Measurements from ENCODE around the gene KCND2.

The KCND2 gene

GRCh38 chr7:120431016-120431415 lies 158.0 kb downstream of the KCND2 start:
- Histone ChIP-seq H2BK12ac (ENCODE audit: low read length) (no peak overlapping the region), H3K14ac (ENCODE audit: low read length) (no peak overlapping the region), H3K4me3 (ENCODE audit: low read length in 2 of 2) (no peak overlapping the region), H2BK15ac (ENCODE audit: low read length) (no peak overlapping the region), H2BK5ac (ENCODE audit: low read length) (no peak overlapping the region), H4K91ac (ENCODE audit: low read depth, low read length, poor library complexity) (no peak overlapping the region), H3K18ac (ENCODE audit: low read length) (no peak overlapping the region), H3K4me1 (ENCODE audit: control insufficient read depth in 2 of 2, insufficient read depth in 1 of 2, low read depth in 1 of 2, low read length in 2 of 2) (no peaks in the 10 kb centered on the region), H3K27ac (replicated peaks; ENCODE audit: low read length) (no peak overlapping the region), H3K4ac (ENCODE audit: low read length) (no peak overlapping the region), H2AK5ac (ENCODE audit: low read depth, low read length) (no peak overlapping the region), H3K23ac (ENCODE audit: low read depth, low read length, poor library complexity) (no peak overlapping the region), H2BK120ac (ENCODE audit: low read depth, low read length) (no peak overlapping the region), H4K8ac (ENCODE audit: low read depth, low read length) (no peak overlapping the region), H3K9me3 (replicated peaks in 1 of 2; ENCODE audit: control insufficient read depth in 2 of 2, insufficient read depth in 1 of 2, low read depth in 1 of 2, low read length in 2 of 2) (no peaks in the 10 kb centered on the region), H3K79me1 (ENCODE audit: low read depth, low read length) (no peaks in the 10 kb centered on the region), H2AFZ (ENCODE audit: low read length) (no peak overlapping the region), H3K36me3 (replicated peaks in 1 of 2; ENCODE audit: control insufficient read depth in 2 of 2, insufficient read depth in 2 of 2, low read length in 2 of 2) (no peaks in the 10 kb centered on the region), H3K27me3 (ENCODE audit: control insufficient read depth in 3 of 3, insufficient read depth in 3 of 3, low read depth in 1 of 3, low read length in 3 of 3) (no peaks in the 10 kb centered on the region), H3K4me2 (ENCODE audit: insufficient read depth, low read length, poor library complexity, severe bottlenecking) (no peak overlapping the region), H3K9ac (ENCODE audit: low read depth, low read length, poor library complexity) (no peak overlapping the region)
- no CpG with 5 or more reads among the region's 1 CpG for WGBS, 2 donors (ENCODE audit: extremely low coverage in 2 of 2, insufficient read length in 2 of 2, insufficient replicate concordance in 1 of 2)
- DNase-seq (ENCODE audit: low spot score), result no peak

GRCh38 chr7:120436487-120437060 lies 163.6 kb downstream of the KCND2 start:
- no peak overlapping the region for H3K4ac ChIP-seq (ENCODE audit: low read length)
- no peaks in the 10 kb centered on the region for H3K27me3 ChIP-seq (ENCODE audit: control insufficient read depth in 3 of 3, insufficient read depth in 3 of 3, low read depth in 1 of 3, low read length in 3 of 3)
- H3K14ac ChIP-seq (ENCODE audit: low read length), result no peak overlapping the region
- no peaks in the 10 kb centered on the region for H3K4me1 ChIP-seq (ENCODE audit: control insufficient read depth in 2 of 2, insufficient read depth in 1 of 2, low read depth in 1 of 2, low read length in 2 of 2)
- no peak for DNase-seq (ENCODE audit: low spot score)
- no peak overlapping the region for H2BK15ac ChIP-seq (ENCODE audit: low read length)
- no CpG with 5 or more reads among the region's 1 CpG for WGBS, 2 donors (ENCODE audit: extremely low coverage in 2 of 2, insufficient read length in 2 of 2, insufficient replicate concordance in 1 of 2)
- no peak overlapping the region for H2BK12ac ChIP-seq (ENCODE audit: low read length)
- no peak overlapping the region for H3K18ac ChIP-seq (ENCODE audit: low read length)
- H4K91ac ChIP-seq (ENCODE audit: low read depth, low read length, poor library complexity), result no peak overlapping the region
- no peak overlapping the region for H3K27ac ChIP-seq (replicated peaks; ENCODE audit: low read length)
- no peak overlapping the region for H2BK120ac ChIP-seq (ENCODE audit: low read depth, low read length)
- no peak overlapping the region for H4K8ac ChIP-seq (ENCODE audit: low read depth, low read length)
- H2BK5ac ChIP-seq (ENCODE audit: low read length), result no peak overlapping the region
- no peak overlapping the region for H2AFZ ChIP-seq (ENCODE audit: low read length)
- no peak overlapping the region for H3K4me3 ChIP-seq (ENCODE audit: low read length in 2 of 2)
- no peak overlapping the region for H3K9ac ChIP-seq (ENCODE audit: low read depth, low read length, poor library complexity)
- no peak overlapping the region for H2AK5ac ChIP-seq (ENCODE audit: low read depth, low read length)
- H3K23ac ChIP-seq (ENCODE audit: low read depth, low read length, poor library complexity), result no peak overlapping the region
- H3K79me1 ChIP-seq (ENCODE audit: low read depth, low read length), result no peaks in the 10 kb centered on the region
- H3K9me3 ChIP-seq (replicated peaks in 1 of 2; ENCODE audit: control insufficient read depth in 2 of 2, insufficient read depth in 1 of 2, low read depth in 1 of 2, low read length in 2 of 2), result no peaks in the 10 kb centered on the region
- H3K36me3 ChIP-seq (replicated peaks in 1 of 2; ENCODE audit: control insufficient read depth in 2 of 2, insufficient read depth in 2 of 2, low read length in 2 of 2), result no peaks in the 10 kb centered on the region
- H3K4me2 ChIP-seq (ENCODE audit: insufficient read depth, low read length, poor library complexity, severe bottlenecking), result no peak overlapping the region

- WGBS, 2 donors (ENCODE audit: extremely low coverage in 2 of 2, insufficient read length in 2 of 2, insufficient replicate concordance in 1 of 2), result no CpG with 5 or more reads among the region's 1 CpG
- Histone ChIP-seq H3K9ac (ENCODE audit: low read depth, low read length, poor library complexity) (no peak overlapping the region), H3K36me3 (replicated peaks in 1 of 2; ENCODE audit: control insufficient read depth in 2 of 2, insufficient read depth in 2 of 2, low read length in 2 of 2) (no peaks in the 10 kb centered on the region), H3K14ac (ENCODE audit: low read length) (no peak overlapping the region), H4K91ac (ENCODE audit: low read depth, low read length, poor library complexity) (no peak overlapping the region), H3K4me1 (ENCODE audit: control insufficient read depth in 2 of 2, insufficient read depth in 1 of 2, low read depth in 1 of 2, low read length in 2 of 2) (no peaks in the 10 kb centered on the region), H2AFZ (ENCODE audit: low read length) (no peak overlapping the region), H3K27me3 (ENCODE audit: control insufficient read depth in 3 of 3, insufficient read depth in 3 of 3, low read depth in 1 of 3, low read length in 3 of 3) (no peaks in the 10 kb centered on the region), H2BK120ac (ENCODE audit: low read depth, low read length) (no peak overlapping the region), H3K27ac (replicated peaks; ENCODE audit: low read length) (no peak overlapping the region), H4K8ac (ENCODE audit: low read depth, low read length) (no peak overlapping the region), H3K23ac (ENCODE audit: low read depth, low read length, poor library complexity) (no peak overlapping the region), H3K4ac (ENCODE audit: low read length) (no peak overlapping the region), H3K9me3 (replicated peaks in 1 of 2; ENCODE audit: control insufficient read depth in 2 of 2, insufficient read depth in 1 of 2, low read depth in 1 of 2, low read length in 2 of 2) (no peaks in the 10 kb centered on the region), H2BK5ac (ENCODE audit: low read length) (no peak overlapping the region), H3K4me2 (ENCODE audit: insufficient read depth, low read length, poor library complexity, severe bottlenecking) (no peak overlapping the region), H3K79me1 (ENCODE audit: low read depth, low read length) (no peaks in the 10 kb centered on the region), H2BK12ac (ENCODE audit: low read length) (no peak overlapping the region), H2AK5ac (ENCODE audit: low read depth, low read length) (no peak overlapping the region), H3K4me3 (ENCODE audit: low read length in 2 of 2) (no peak overlapping the region), H3K18ac (ENCODE audit: low read length) (no peak overlapping the region), H2BK15ac (ENCODE audit: low read length) (no peak overlapping the region)
- DNase-seq (ENCODE audit: low spot score), result no peak
These were observed 168.9 kb downstream of the KCND2 start for GRCh38 chr7:120441850-120442249.

GRCh38 chr7:120442838-120443237 lies 169.9 kb downstream of the KCND2 start:
- WGBS, 2 donors (ENCODE audit: extremely low coverage in 2 of 2, insufficient read length in 2 of 2, insufficient replicate concordance in 1 of 2), result no CpG with 5 or more reads among the region's 2 CpGs

More at GRCh38 chr7:120442838-120443237, 169.9 kb downstream of the KCND2 start:
- Histone ChIP-seq H3K9me3 (replicated peaks in 1 of 2; ENCODE audit: control insufficient read depth in 2 of 2, insufficient read depth in 1 of 2, low read depth in 1 of 2, low read length in 2 of 2) (no peaks in the 10 kb centered on the region), H2AFZ (ENCODE audit: low read length) (no peak overlapping the region), H2BK15ac (ENCODE audit: low read length) (no peak overlapping the region), H3K36me3 (replicated peaks in 1 of 2; ENCODE audit: control insufficient read depth in 2 of 2, insufficient read depth in 2 of 2, low read length in 2 of 2) (no peaks in the 10 kb centered on the region), H2BK5ac (ENCODE audit: low read length) (no peak overlapping the region), H3K18ac (ENCODE audit: low read length) (no peak overlapping the region), H3K14ac (ENCODE audit: low read length) (no peak overlapping the region), H3K4me3 (ENCODE audit: low read length in 2 of 2) (no peak overlapping the region), H3K27me3 (ENCODE audit: control insufficient read depth in 3 of 3, insufficient read depth in 3 of 3, low read depth in 1 of 3, low read length in 3 of 3) (no peaks in the 10 kb centered on the region), H3K23ac (ENCODE audit: low read depth, low read length, poor library complexity) (no peak overlapping the region), H2BK120ac (ENCODE audit: low read depth, low read length) (no peak overlapping the region), H2BK12ac (ENCODE audit: low read length) (no peak overlapping the region), H3K27ac (replicated peaks; ENCODE audit: low read length) (no peak overlapping the region), H3K79me1 (ENCODE audit: low read depth, low read length) (no peaks in the 10 kb centered on the region), H3K4ac (ENCODE audit: low read length) (no peak overlapping the region), H4K91ac (ENCODE audit: low read depth, low read length, poor library complexity) (no peak overlapping the region), H4K8ac (ENCODE audit: low read depth, low read length) (no peak overlapping the region), H3K4me2 (ENCODE audit: insufficient read depth, low read length, poor library complexity, severe bottlenecking) (no peak overlapping the region), H3K4me1 (ENCODE audit: control insufficient read depth in 2 of 2, insufficient read depth in 1 of 2, low read depth in 1 of 2, low read length in 2 of 2) (no peaks in the 10 kb centered on the region), H2AK5ac (ENCODE audit: low read depth, low read length) (no peak overlapping the region), H3K9ac (ENCODE audit: low read depth, low read length, poor library complexity) (no peak overlapping the region)
- DNase-seq (ENCODE audit: low spot score), result no peak

Measured in neuronal stem cell (in vitro differentiated cells).